ENCODE measurements around the gene HCN2.
"Not testable (repeated sequence)": the region's sequence is repeated elsewhere in the genome, so short reads cannot be mapped to it uniquely, and the experiment has no call there.

The HCN2 gene

GRCh38 chr19:607301-608154 lies 17.8 kb downstream of the HCN2 start:
- no peak for DNase-seq

GRCh38 chr19:608155-609003 lies 18.7 kb downstream of the HCN2 start:
- no peak for DNase-seq

- no peak for DNase-seq
Measured at GRCh38 chr19:609004-609346, 19.3 kb downstream of the HCN2 start.

- DNase-seq, result peak; percentile 26
Measured at GRCh38 chr19:610071-610800, 20.6 kb downstream of the HCN2 start.

- DNase-seq, result peak; percentile 54
Measured at GRCh38 chr19:610801-611480, 21.3 kb downstream of the HCN2 start.

GRCh38 chr19:611481-611868 lies 21.8 kb downstream of the HCN2 start:
- DNase-seq, result peak; percentile 85

GRCh38 chr19:612941-613340 lies 23.3 kb downstream of the HCN2 start:
- no peak for DNase-seq

- no peak for DNase-seq
Measured at GRCh38 chr19:613732-614567, 24.3 kb downstream of the HCN2 start.

GRCh38 chr19:615619-616018 lies 25.9 kb downstream of the HCN2 start:
- no peak for DNase-seq

GRCh38 chr19:616062-616700 lies 26.5 kb downstream of the HCN2 start:
- DNase-seq, result no peak

- no peak for DNase-seq
Measured at GRCh38 chr19:616747-617526, 27.3 kb downstream of the HCN2 start.

GRCh38 chr19:617551-618246 lies 28.0 kb downstream of the HCN2 start:
- DNase-seq, result no peak

GRCh38 chr19:618247-618619 lies 28.6 kb downstream of the HCN2 start:
- no peak for DNase-seq

GRCh38 chr19:618674-619285 lies 29.1 kb downstream of the HCN2 start:
- DNase-seq, result no peak

GRCh38 chr19:619286-620002 lies 29.8 kb downstream of the HCN2 start:
- DNase-seq, result no peak

- no peak for DNase-seq
Measured at GRCh38 chr19:620166-620862, 30.6 kb downstream of the HCN2 start.

- not testable (repeated sequence) for DNase-seq
Measured at GRCh38 chr19:621191-621590, 31.5 kb downstream of the HCN2 start.

- no peak for DNase-seq
Measured at GRCh38 chr19:621819-622218, 32.1 kb downstream of the HCN2 start.

Data from stimulated activated CD4-positive, alpha-beta T cell treated with anti-CD3 and anti-CD28 coated beads, Interleukin-4, amount 100 ng/mL, for 24 hours (primary cell).